ENCODE data around the gene PCDHGA10.
A peak's percentile ranks its signal among the peaks of the same experiment; 100 is the strongest.
"Not testable (repeated sequence)": the region's sequence is repeated elsewhere in the genome, so short reads cannot be mapped to it uniquely, and the experiment has no call there.

The PCDHGA10 gene

GRCh38 chr5:141393267-141393666 lies 19.5 kb upstream of the PCDHGA10 start:
- DNase-seq, result no peak

GRCh38 chr5:141394401-141395187 lies 18.2 kb upstream of the PCDHGA10 start:
- DNase-seq, result not testable (repeated sequence)

- DNase-seq, result peak; percentile 74
Observed at GRCh38 chr5:141397756-141398551, 14.8 kb upstream of the PCDHGA10 start, which contains the start of gene PCDHGB5. TSS of gene PCDHGB5 (plus strand) at chr5:141397947. CDS start at chr5:141398128, 181 bp downstream.

GRCh38 chr5:141398608-141399007 lies 14.2 kb upstream of the PCDHGA10 start:
- DNase-seq, result no peak

GRCh38 chr5:141399555-141400258 lies 13.1 kb upstream of the PCDHGA10 start:
- DNase-seq, result no peak

- DNase-seq, result peak; percentile 32
Observed at GRCh38 chr5:141402553-141403243, 10.1 kb upstream of the PCDHGA10 start, which contains the start of gene PCDHGA9. TSS of gene PCDHGA9 (plus strand) at chr5:141402778. CDS start at chr5:141402953, 175 bp downstream.

GRCh38 chr5:141403387-141403786 lies 9.4 kb upstream of the PCDHGA10 start:
- no peak for DNase-seq

GRCh38 chr5:141407790-141408505 lies 4.8 kb upstream of the PCDHGA10 start, which contains the start of gene PCDHGB6:
TSS of gene PCDHGB6 (plus strand) at chr5:141408021. CDS start at chr5:141408203, 182 bp downstream.
- DNase-seq, result peak; percentile 57

GRCh38 chr5:141409598-141410306 lies 3.0 kb upstream of the PCDHGA10 start:
- no peak for DNase-seq

- no peak for DNase-seq
Observed at GRCh38 chr5:141411575-141411974, 1.2 kb upstream of the PCDHGA10 start.

GRCh38 chr5:141413540-141414069 lies 818 bp downstream of the PCDHGA10 start:
- peak; percentile 18 for DNase-seq

GRCh38 chr5:141414548-141415274 lies 1.9 kb downstream of the PCDHGA10 start:
- not testable (repeated sequence) for DNase-seq

GRCh38 chr5:141415275-141415618 lies 2.5 kb downstream of the PCDHGA10 start:
- DNase-seq, result not testable (repeated sequence)

GRCh38 chr5:141417494-141418172 lies 4.8 kb downstream of the PCDHGA10 start, which contains the start of gene PCDHGB7:
TSS of gene PCDHGB7 (plus strand) at chr5:141417677. CDS start at chr5:141417860, 183 bp downstream.
- DNase-seq, result peak; percentile 79

GRCh38 chr5:141419074-141419880 lies 6.5 kb downstream of the PCDHGA10 start:
- DNase-seq, result no peak

GRCh38 chr5:141420855-141421488 lies 8.2 kb downstream of the PCDHGA10 start, which contains the start of gene PCDHGA11:
TSS of gene PCDHGA11 (plus strand) at chr5:141421051. CDS start at chr5:141421228, 177 bp downstream.
- DNase-seq, result peak; percentile 65

GRCh38 chr5:141421489-141421855 lies 8.7 kb downstream of the PCDHGA10 start:
- DNase-seq, result peak; percentile 18

Data from EL (cell line).